Nephron progenitor cell (in vitro differentiated cells): Measurements from ENCODE around the gene FZD10.

Experiments used
- DNase-seq: peaks from one replicate; pipeline ENCODE4 v3.0.0; 2021
- H3K27ac Mint-ChIP-seq: 2 replicates; pipeline ENCODE4 v1.8.0; 2021; ENCODE audit warnings: mild to moderate bottlenecking, moderate library complexity, mixed read lengths
- H3K27me3 Mint-ChIP-seq: 2 replicates; pipeline ENCODE4 v1.8.0; 2021; ENCODE audit warnings: mild to moderate bottlenecking, low read depth, mixed read lengths; ENCODE audit not compliant: poor library complexity
- H3K36me3 Mint-ChIP-seq: 2 replicates; pipeline ENCODE4 v1.8.0; 2021; ENCODE audit warnings: low read depth, mixed read lengths
- H3K4me1 Mint-ChIP-seq: 2 replicates; pipeline ENCODE4 v1.8.0; 2021; ENCODE audit warnings: mixed read lengths
- H3K4me3 Mint-ChIP-seq: 2 replicates; pipeline ENCODE4 v1.8.0; 2021; ENCODE audit warnings: mild to moderate bottlenecking, moderate library complexity, mixed read lengths
- H3K9me3 Mint-ChIP-seq: 2 replicates; pipeline ENCODE4 v1.8.0; 2021; ENCODE audit warnings: mild to moderate bottlenecking, moderate library complexity, mixed read lengths
- TF ChIP-seq, protein P1 (sequence below): fragments of 200-600 bp; sonication (generic); IDR thresholded peaks from 2 replicates; pipeline ENCODE4 v1.5.0; 2021; ENCODE audit warnings: antibody characterized with exemption

Gene FZD10

GRCh38 chr12:130133851-130134562, 28.3 kb upstream of the FZD10 start:
- Mint-ChIP-seq H3K9me3 (no peaks in the 10 kb centered on the region), H3K4me1 (peaks cover 84% of the 10 kb centered on the region)

DNA sequence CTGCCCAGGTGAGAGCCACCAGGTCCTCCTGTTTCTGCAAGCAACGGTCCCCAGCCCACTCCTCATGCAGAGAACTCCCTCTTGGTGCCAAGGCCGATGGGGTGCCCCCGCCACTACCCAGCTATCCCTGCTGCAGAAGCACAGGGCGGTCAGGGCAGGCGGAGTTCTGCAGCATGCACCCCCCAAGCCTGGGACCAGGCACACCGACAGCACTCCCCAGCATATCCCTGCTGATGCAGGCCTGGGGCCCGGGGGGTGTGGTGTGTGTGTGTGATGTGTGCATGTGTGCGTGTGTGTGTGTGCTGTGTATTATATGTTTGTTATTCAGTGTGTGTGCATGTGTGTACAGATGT, 27.7 kb upstream of the FZD10 start:
- Mint-ChIP-seq H3K27me3 (peaks cover 32% of the 10 kb centered on the region), H3K4me1 (peaks cover 85% of the 10 kb centered on the region), H3K27ac (no peak overlapping the region), H3K36me3 (no peaks in the 10 kb centered on the region), H3K9me3 (no peaks in the 10 kb centered on the region), H3K4me3 (no peak overlapping the region)
- TF ChIP-seq, protein P1, sequence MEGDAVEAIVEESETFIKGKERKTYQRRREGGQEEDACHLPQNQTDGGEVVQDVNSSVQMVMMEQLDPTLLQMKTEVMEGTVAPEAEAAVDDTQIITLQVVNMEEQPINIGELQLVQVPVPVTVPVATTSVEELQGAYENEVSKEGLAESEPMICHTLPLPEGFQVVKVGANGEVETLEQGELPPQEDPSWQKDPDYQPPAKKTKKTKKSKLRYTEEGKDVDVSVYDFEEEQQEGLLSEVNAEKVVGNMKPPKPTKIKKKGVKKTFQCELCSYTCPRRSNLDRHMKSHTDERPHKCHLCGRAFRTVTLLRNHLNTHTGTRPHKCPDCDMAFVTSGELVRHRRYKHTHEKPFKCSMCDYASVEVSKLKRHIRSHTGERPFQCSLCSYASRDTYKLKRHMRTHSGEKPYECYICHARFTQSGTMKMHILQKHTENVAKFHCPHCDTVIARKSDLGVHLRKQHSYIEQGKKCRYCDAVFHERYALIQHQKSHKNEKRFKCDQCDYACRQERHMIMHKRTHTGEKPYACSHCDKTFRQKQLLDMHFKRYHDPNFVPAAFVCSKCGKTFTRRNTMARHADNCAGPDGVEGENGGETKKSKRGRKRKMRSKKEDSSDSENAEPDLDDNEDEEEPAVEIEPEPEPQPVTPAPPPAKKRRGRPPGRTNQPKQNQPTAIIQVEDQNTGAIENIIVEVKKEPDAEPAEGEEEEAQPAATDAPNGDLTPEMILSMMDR, result no peak
- no peak for DNase-seq

More at GRCh38 chr12:130133851-130134562, 28.3 kb upstream of the FZD10 start:
- Mint-ChIP-seq H3K27ac (no peak overlapping the region), H3K27me3 (peaks cover 37% of the 10 kb centered on the region), H3K36me3 (no peaks in the 10 kb centered on the region), H3K4me3 (peak overlapping the region; percentile 23)
- DNase-seq, result no peak
- TF ChIP-seq, protein P1, result no peak

GRCh38 chr12:130136509-130137039, 25.7 kb upstream of the FZD10 start:
- Mint-ChIP-seq H3K27ac (no peak overlapping the region), H3K9me3 (no peaks in the 10 kb centered on the region), H3K4me1 (peaks cover 92% of the 10 kb centered on the region), H3K36me3 (no peaks in the 10 kb centered on the region), H3K27me3 (peaks cover 42% of the 10 kb centered on the region), H3K4me3 (peak overlapping the region; percentile 52)
- TF ChIP-seq, protein P1, result no peak
- DNase-seq, result no peak

GRCh38 chr12:130137040-130138018, 24.9 kb upstream of the FZD10 start:
- Mint-ChIP-seq H3K36me3 (no peaks in the 10 kb centered on the region), H3K27ac (no peak overlapping the region), H3K27me3 (peaks cover 43% of the 10 kb centered on the region), H3K9me3 (no peaks in the 10 kb centered on the region), H3K4me1 (peaks cover 92% of the 10 kb centered on the region), H3K4me3 (peak overlapping the region; percentile 12)
- TF ChIP-seq, protein P1, result no peak
- no peak for DNase-seq

GRCh38 chr12:130138478-130138877, 23.8 kb upstream of the FZD10 start:
- no peaks in the 10 kb centered on the region for H3K36me3 Mint-ChIP-seq
- peaks cover 39% of the 10 kb centered on the region for H3K27me3 Mint-ChIP-seq
- no peak overlapping the region for H3K4me3 Mint-ChIP-seq
- no peak overlapping the region for H3K27ac Mint-ChIP-seq
- peaks cover 89% of the 10 kb centered on the region for H3K4me1 Mint-ChIP-seq
- DNase-seq, result no peak
- no peaks in the 10 kb centered on the region for H3K9me3 Mint-ChIP-seq
- TF ChIP-seq, protein P1, result no peak
